Mucosa of rectum (tissue), 2 donors: ENCODE data around the gene TPSB2.

Experiments
- H3K27ac ChIP-seq, 2 donors: one replicate each; pipeline ENCODE4 v1.7.0; 2013; ENCODE audit warnings: inconsistent platforms in 2 of 2, low read depth in 2 of 2, low read length in 2 of 2
- H3K27me3 ChIP-seq, 2 donors: one replicate each; pipeline ENCODE4 v1.7.0; 2013; ENCODE audit warnings: low read length in 2 of 2; ENCODE audit not compliant: control insufficient read depth in 2 of 2, insufficient read depth in 2 of 2
- H3K36me3 ChIP-seq, 2 donors: one replicate each; pipeline ENCODE4 v1.7.0; 2013; ENCODE audit warnings: low read length in 2 of 2; ENCODE audit not compliant: control insufficient read depth in 2 of 2, insufficient read depth in 2 of 2
- H3K4me1 ChIP-seq, 2 donors: one replicate each; pipeline ENCODE4 v1.7.0; 2013; ENCODE audit warnings: low read length in 2 of 2, mild to moderate bottlenecking in 1 of 2; ENCODE audit not compliant: control insufficient read depth in 2 of 2, insufficient read depth in 2 of 2
- H3K4me3 ChIP-seq, 2 donors: one replicate each; pipeline ENCODE4 v1.7.0; 2013; ENCODE audit warnings: low read length in 2 of 2
- H3K9ac ChIP-seq, 2 donors: one replicate each; pipeline ENCODE4 v1.7.0; 2013; ENCODE audit warnings: low read length in 2 of 2, low read depth in 1 of 2, mild to moderate bottlenecking in 1 of 2
- H3K9me3 ChIP-seq, 2 donors: one replicate each; pipeline ENCODE4 v1.7.0; 2013; ENCODE audit warnings: low read length in 2 of 2; ENCODE audit not compliant: control insufficient read depth in 2 of 2
- donor health status: healthy.
- donor health status: Normal muscosa, but diverticular disease.

Gene TPSB2

DNA sequence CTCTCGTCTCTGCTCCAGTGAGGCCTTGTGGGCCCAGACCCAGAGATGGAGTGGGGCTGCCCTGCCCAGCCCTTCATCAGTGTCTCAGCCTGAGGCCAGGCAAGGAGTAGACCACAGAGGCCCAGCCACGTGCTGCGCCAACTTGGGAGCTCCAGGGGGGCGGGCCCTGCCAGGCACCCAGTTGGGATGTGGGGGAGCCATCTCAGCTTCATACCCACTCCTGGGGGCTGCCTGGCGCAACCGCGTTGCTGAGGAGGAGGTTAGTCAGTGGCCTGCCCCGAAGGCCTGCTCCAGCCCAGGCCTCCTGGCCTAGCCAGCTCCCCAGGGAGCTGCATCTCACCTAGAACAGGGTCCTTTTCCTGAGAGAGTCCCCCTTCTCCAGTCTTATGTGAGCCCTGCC lies 16.8 kb downstream of the TPSB2 start:
- Histone ChIP-seq H3K27ac (no peak overlapping the region), H3K36me3 (no peaks in the 10 kb centered on the region), H3K9me3 (no peaks in the 10 kb centered on the region), H3K4me1 (no peaks in the 10 kb centered on the region), H3K4me3 (no peak overlapping the region), H3K9ac (no peak overlapping the region), H3K27me3 (no peaks in the 10 kb centered on the region)

DNA sequence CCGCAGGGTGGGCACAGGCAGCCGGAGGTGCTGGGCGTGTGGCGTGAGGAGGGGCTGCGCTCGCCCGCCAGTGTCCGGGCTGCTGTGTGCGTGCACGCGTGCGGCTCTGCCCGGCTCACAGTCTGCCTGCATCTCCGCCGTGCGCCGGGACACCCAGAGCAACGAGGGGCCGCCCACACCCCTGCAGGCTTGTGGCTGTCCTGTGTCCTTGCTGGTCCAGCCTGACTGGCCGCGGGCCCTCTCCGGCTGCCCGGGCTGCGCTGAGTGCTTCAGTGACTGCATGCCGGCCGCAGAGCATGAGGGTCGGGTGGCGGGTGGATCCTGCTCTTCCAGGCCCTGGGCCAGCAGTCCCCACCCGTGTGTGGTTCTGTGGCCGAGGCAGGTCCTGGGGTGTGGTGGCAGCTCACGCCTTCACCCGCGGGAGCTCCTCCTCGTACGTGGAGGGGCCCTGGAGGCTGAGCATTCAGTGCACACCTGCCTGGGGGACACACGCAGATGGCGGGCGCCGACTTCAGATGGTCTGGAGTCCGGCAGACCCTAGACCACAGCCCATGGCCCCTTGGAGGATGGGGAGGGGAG lies 17.3 kb downstream of the TPSB2 start:
- Histone ChIP-seq H3K36me3 (no peaks in the 10 kb centered on the region), H3K27me3 (no peaks in the 10 kb centered on the region), H3K4me1 (no peaks in the 10 kb centered on the region), H3K9me3 (no peaks in the 10 kb centered on the region), H3K27ac (no peak overlapping the region), H3K4me3 (no peak overlapping the region), H3K9ac (no peak overlapping the region)

DNA sequence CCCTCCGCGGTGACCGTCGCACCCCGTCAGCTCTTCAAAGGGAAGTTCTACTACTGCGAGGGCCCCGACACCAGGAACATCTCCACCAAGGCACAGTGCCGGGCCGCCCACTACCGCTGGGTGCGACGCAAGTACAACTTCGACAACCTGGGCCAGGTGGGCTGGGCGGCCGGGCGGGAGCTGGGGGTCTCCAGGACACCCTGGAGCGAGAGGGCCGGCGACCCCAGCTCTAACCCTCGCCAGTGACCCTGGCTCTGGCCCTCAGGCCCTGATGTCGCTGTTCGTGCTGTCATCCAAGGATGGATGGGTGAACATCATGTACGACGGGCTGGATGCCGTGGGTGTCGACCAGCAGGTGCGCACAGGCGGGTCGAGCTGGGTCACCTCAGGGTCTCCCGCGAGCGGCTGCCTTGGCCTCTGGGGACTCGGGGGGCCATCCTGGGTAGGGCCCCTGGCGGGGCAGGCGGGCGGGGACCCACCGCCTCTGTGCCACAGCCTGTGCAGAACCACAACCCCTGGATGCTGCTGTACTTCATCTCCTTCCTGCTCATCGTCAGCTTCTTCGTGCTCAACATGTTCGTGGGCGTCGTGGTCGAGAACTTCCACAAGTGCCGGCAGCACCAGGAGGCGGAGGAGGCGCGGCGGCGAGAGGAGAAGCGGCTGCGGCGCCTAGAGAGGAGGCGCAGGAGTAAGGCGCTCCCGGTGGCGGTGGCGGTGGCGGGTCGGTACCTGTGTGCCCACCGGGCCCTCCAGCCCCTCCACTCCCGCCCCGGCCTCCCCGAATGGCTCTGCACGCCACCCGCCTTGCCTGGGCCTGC lies 18.3 kb downstream of the TPSB2 start:
- Histone ChIP-seq H3K4me3 (no peak overlapping the region), H3K4me1 (no peaks in the 10 kb centered on the region), H3K9ac (no peak overlapping the region), H3K36me3 (no peaks in the 10 kb centered on the region), H3K9me3 (no peaks in the 10 kb centered on the region), H3K27me3 (no peaks in the 10 kb centered on the region), H3K27ac (no peak overlapping the region)

DNA sequence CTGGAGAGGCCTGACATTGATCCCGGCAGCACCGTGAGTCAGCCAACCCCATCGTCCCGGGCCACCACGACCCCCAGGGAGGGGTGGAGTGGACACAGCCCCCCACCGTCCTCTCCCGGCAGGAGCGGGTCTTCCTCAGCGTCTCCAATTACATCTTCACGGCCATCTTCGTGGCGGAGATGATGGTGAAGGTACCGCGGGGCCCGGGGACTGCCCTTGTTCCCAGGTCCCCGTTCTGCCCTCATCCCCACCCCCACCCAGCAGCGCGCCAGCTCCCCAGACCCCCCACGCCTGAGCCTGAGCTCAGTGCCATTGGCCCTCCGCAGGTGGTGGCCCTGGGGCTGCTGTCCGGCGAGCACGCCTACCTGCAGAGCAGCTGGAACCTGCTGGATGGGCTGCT lies 19.5 kb downstream of the TPSB2 start:
- Histone ChIP-seq H3K9me3 (no peaks in the 10 kb centered on the region), H3K27me3 (no peaks in the 10 kb centered on the region), H3K36me3 (no peaks in the 10 kb centered on the region), H3K4me3 (no peak overlapping the region), H3K4me1 (no peaks in the 10 kb centered on the region), H3K27ac (no peak overlapping the region), H3K9ac (no peak overlapping the region)

DNA sequence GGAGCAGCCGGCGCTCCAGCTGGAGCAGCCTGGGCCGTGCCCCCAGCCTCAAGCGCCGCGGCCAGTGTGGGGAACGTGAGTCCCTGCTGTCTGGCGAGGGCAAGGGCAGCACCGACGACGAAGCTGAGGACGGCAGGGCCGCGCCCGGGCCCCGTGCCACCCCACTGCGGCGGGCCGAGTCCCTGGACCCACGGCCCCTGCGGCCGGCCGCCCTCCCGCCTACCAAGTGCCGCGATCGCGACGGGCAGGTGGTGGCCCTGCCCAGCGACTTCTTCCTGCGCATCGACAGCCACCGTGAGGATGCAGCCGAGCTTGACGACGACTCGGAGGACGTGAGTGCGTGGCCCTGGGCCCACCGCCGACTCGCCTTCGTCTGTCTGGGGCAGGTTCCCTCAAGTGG lies 20.9 kb downstream of the TPSB2 start:
- H3K9me3 ChIP-seq = no peaks in the 10 kb centered on the region
- H3K27ac ChIP-seq = no peak overlapping the region
- no peaks in the 10 kb centered on the region for H3K36me3 ChIP-seq
- no peak overlapping the region for H3K9ac ChIP-seq
- no peaks in the 10 kb centered on the region for H3K27me3 ChIP-seq
- H3K4me1 ChIP-seq = no peaks in the 10 kb centered on the region
- H3K4me3 ChIP-seq = no peak overlapping the region

DNA sequence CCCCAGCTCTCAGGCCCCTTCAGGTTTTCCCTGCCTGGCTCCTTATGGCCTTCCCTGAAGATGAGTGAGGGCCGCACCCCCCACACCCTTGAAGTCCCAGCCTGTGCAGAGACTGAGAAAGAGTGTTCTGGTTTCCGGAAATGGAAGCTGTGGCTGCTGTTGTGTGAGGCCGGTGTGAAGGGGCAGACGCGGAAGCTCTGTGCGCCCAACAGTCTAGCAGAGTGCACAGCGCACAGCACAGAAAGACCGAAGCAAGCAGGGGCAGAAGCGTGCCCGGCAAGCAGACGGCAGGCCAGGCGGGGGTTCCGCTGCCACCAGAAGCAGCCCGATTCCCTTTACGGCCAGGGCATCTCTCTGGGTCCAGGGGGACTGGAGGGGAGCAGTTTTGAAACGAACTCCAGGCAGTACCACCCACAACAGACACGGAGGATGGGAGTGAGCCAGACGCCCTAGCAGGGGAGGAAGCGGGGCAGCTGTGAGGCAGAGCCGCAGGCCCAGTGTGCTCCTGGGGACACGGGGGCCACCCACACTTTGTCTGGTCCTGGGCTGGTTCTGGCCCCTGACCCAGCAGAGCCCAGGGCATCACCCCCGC lies 21.6 kb downstream of the TPSB2 start:
- no peaks in the 10 kb centered on the region for H3K9me3 ChIP-seq
- H3K27me3 ChIP-seq = no peaks in the 10 kb centered on the region
- H3K9ac ChIP-seq = no peak overlapping the region
- no peak overlapping the region for H3K27ac ChIP-seq
- no peaks in the 10 kb centered on the region for H3K36me3 ChIP-seq
- H3K4me1 ChIP-seq = no peaks in the 10 kb centered on the region
- no peak overlapping the region for H3K4me3 ChIP-seq

DNA sequence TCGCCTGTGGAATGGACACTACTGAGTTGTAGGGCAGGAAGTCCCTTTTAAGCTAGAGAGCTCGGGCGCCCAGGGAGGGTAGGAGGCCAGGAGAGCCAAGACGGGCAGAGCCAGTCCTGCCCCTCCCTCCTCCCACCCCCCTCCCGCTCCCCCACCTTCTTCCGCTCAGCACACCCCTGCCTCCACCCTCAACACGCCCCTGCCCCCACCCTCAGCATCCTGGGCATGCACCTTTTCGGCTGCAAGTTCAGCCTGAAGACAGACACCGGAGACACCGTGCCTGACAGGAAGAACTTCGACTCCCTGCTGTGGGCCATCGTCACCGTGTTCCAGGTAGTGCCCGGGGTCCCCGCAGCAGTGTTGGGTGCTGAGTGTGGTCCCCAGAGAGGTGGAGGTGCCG lies 23.2 kb downstream of the TPSB2 start:
- H3K27me3 ChIP-seq = no peaks in the 10 kb centered on the region
- H3K4me3 ChIP-seq = no peak overlapping the region
- no peaks in the 10 kb centered on the region for H3K36me3 ChIP-seq
- H3K4me1 ChIP-seq = no peaks in the 10 kb centered on the region
- no peak overlapping the region for H3K27ac ChIP-seq
- no peaks in the 10 kb centered on the region for H3K9me3 ChIP-seq
- H3K9ac ChIP-seq = no peak overlapping the region

DNA sequence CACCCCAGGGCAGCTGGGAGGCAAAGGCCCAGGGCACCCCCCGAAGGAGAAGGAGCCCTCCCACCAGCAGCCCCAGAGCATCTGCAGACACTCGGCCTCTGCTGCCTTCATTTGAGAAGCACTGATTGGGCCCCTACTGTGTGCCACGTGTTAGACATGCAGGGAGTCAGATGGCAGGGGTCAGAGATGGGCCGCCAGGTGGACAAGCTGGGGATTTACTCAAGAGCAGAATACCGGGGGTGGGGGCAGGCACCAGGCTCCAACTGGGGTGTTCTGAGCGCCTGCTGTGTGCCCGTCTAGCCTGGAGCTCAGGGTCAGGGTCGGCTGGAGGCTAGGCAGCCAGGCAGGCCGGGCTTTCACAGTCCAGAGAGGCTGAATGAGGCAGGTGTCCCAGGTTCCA lies 23.7 kb downstream of the TPSB2 start:
- no peaks in the 10 kb centered on the region for H3K9me3 ChIP-seq
- H3K9ac ChIP-seq = no peak overlapping the region
- H3K27me3 ChIP-seq = no peaks in the 10 kb centered on the region
- H3K4me3 ChIP-seq = no peak overlapping the region
- no peaks in the 10 kb centered on the region for H3K4me1 ChIP-seq
- H3K36me3 ChIP-seq = no peaks in the 10 kb centered on the region
- H3K27ac ChIP-seq = no peak overlapping the region

DNA sequence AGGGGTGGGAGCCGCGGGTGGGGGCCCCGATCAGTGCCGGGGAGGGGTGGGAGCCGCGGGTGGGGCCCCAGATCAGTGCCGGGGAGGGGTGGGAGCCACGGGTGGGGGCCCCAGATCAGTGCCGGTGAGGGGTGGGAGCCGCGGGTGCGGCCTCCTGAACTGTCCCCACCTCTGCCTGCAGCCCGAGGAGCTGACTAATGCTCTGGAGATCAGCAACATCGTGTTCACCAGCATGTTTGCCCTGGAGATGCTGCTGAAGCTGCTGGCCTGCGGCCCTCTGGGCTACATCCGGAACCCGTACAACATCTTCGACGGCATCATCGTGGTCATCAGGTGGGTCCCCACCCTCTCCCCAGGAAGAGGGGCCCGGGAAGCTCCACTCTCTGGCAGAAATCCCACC lies 25.1 kb downstream of the TPSB2 start:
- no peak overlapping the region for H3K27ac ChIP-seq
- H3K9me3 ChIP-seq = no peaks in the 10 kb centered on the region
- H3K27me3 ChIP-seq = no peaks in the 10 kb centered on the region
- no peak overlapping the region for H3K4me3 ChIP-seq
- no peaks in the 10 kb centered on the region for H3K4me1 ChIP-seq
- no peaks in the 10 kb centered on the region for H3K36me3 ChIP-seq
- no peak overlapping the region for H3K9ac ChIP-seq

DNA sequence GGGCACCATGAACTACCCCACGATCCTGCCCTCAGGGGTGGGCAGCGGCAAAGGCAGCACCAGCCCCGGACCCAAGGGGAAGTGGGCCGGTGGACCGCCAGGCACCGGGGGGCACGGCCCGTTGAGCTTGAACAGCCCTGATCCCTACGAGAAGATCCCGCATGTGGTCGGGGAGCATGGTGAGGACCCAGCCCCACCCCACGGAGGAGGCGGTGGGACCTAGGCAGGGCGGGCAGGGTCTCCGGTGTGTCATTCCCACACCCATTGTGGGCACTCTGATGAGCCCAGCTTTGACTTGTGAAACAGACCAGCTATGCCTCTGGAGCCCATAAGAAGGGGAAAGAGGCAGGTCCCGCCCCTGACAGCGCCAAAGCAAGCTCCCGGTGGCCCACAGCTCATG lies 27.7 kb downstream of the TPSB2 start:
- H3K36me3 ChIP-seq = no peaks in the 10 kb centered on the region
- no peak overlapping the region for H3K9ac ChIP-seq
- H3K4me3 ChIP-seq = no peak overlapping the region
- no peaks in the 10 kb centered on the region for H3K27me3 ChIP-seq
- H3K9me3 ChIP-seq = no peaks in the 10 kb centered on the region
- H3K27ac ChIP-seq = no peak overlapping the region
- no peaks in the 10 kb centered on the region for H3K4me1 ChIP-seq
